ENCODE data around the gene LCN15.
"Not testable (repeated sequence)": the region's sequence is repeated elsewhere in the genome, so short reads cannot be mapped to it uniquely, and the experiment has no call there.

LCN15 gene

GRCh38 chr9:136757328-136757727 is 7.0 kb downstream of the LCN15 start:
- no peaks in the 10 kb centered on the region for H3K4me1 ChIP-seq (ENCODE audit: insufficient read depth, low read length)
- H3K27me3 ChIP-seq (ENCODE audit: control insufficient read depth in 1 of 2, insufficient read depth in 2 of 2, low read length in 2 of 2), result peaks cover 0 to 10% of the 10 kb centered on the region in 2 donors
- no peak overlapping the region for H3K9ac ChIP-seq (ENCODE audit: low read length)
- H3K4me3 ChIP-seq (ENCODE audit: low read depth in 1 of 2, low read length in 2 of 2), result no peak overlapping the region
- no peaks in the 10 kb centered on the region for H3K36me3 ChIP-seq (ENCODE audit: insufficient read depth, low read length)
- no peaks in the 10 kb centered on the region for H3K9me3 ChIP-seq (ENCODE audit: low read length)
- H3K27ac ChIP-seq (ENCODE audit: low read depth, low read length), result no peak overlapping the region

GRCh38 chr9:136756836-136757235 is 7.5 kb downstream of the LCN15 start:
- Histone ChIP-seq H3K27me3 (ENCODE audit: control insufficient read depth in 1 of 2, insufficient read depth in 2 of 2, low read length in 2 of 2) (peaks cover 0 to 10% of the 10 kb centered on the region in 2 donors), H3K9ac (ENCODE audit: low read length) (no peak overlapping the region), H3K4me3 (ENCODE audit: low read depth in 1 of 2, low read length in 2 of 2) (no peak overlapping the region), H3K27ac (ENCODE audit: low read depth, low read length) (no peak overlapping the region), H3K4me1 (ENCODE audit: insufficient read depth, low read length) (no peaks in the 10 kb centered on the region), H3K36me3 (ENCODE audit: insufficient read depth, low read length) (no peaks in the 10 kb centered on the region), H3K9me3 (ENCODE audit: low read length) (no peaks in the 10 kb centered on the region)

- Histone ChIP-seq H3K4me1 (ENCODE audit: insufficient read depth, low read length) (no peaks in the 10 kb centered on the region), H3K9ac (ENCODE audit: low read length) (no peak overlapping the region), H3K4me3 (ENCODE audit: low read depth in 1 of 2, low read length in 2 of 2) (no peak overlapping the region), H3K36me3 (ENCODE audit: insufficient read depth, low read length) (no peaks in the 10 kb centered on the region), H3K9me3 (ENCODE audit: low read length) (no peaks in the 10 kb centered on the region), H3K27me3 (ENCODE audit: control insufficient read depth in 1 of 2, insufficient read depth in 2 of 2, low read length in 2 of 2) (peaks cover 0 to 10% of the 10 kb centered on the region in 2 donors), H3K27ac (ENCODE audit: low read depth, low read length) (no peak overlapping the region)
Observed at GRCh38 chr9:136756134-136756438, 8.2 kb downstream of the LCN15 start.

GRCh38 chr9:136755302-136756133 is 8.8 kb downstream of the LCN15 start:
- not testable (repeated sequence) for H3K9me3 ChIP-seq (ENCODE audit: low read length); H3K9ac ChIP-seq (ENCODE audit: low read length); H3K36me3 ChIP-seq (ENCODE audit: insufficient read depth, low read length); H3K27ac ChIP-seq (ENCODE audit: low read depth, low read length); H3K4me3 ChIP-seq (ENCODE audit: low read depth in 1 of 2, low read length in 2 of 2); H3K4me1 ChIP-seq (ENCODE audit: insufficient read depth, low read length); H3K27me3 ChIP-seq (ENCODE audit: control insufficient read depth in 1 of 2, insufficient read depth in 2 of 2, low read length in 2 of 2)

GRCh38 chr9:136754626-136755301 is 9.6 kb downstream of the LCN15 start:
- no peak overlapping the region for H3K27ac ChIP-seq (ENCODE audit: low read depth, low read length)
- H3K9ac ChIP-seq (ENCODE audit: low read length), result no peak overlapping the region
- H3K4me1 ChIP-seq (ENCODE audit: insufficient read depth, low read length), result no peaks in the 10 kb centered on the region
- no peaks in the 10 kb centered on the region for H3K36me3 ChIP-seq (ENCODE audit: insufficient read depth, low read length)
- peaks cover 0 to 10% of the 10 kb centered on the region in 2 donors for H3K27me3 ChIP-seq (ENCODE audit: control insufficient read depth in 1 of 2, insufficient read depth in 2 of 2, low read length in 2 of 2)
- H3K4me3 ChIP-seq (ENCODE audit: low read depth in 1 of 2, low read length in 2 of 2), result no peak overlapping the region
- H3K9me3 ChIP-seq (ENCODE audit: low read length), result no peaks in the 10 kb centered on the region

GRCh38 chr9:136754059-136754572 is 10.2 kb downstream of the LCN15 start:
- H3K9ac ChIP-seq (ENCODE audit: low read length), result no peak overlapping the region
- no peak overlapping the region for H3K4me3 ChIP-seq (ENCODE audit: low read depth in 1 of 2, low read length in 2 of 2)
- no peaks in the 10 kb centered on the region for H3K9me3 ChIP-seq (ENCODE audit: low read length)

GRCh38 chr9:136753371-136754058 is 10.8 kb downstream of the LCN15 start:
- no peak overlapping the region for H3K9ac ChIP-seq (ENCODE audit: low read length)
- H3K4me1 ChIP-seq (ENCODE audit: insufficient read depth, low read length), result no peaks in the 10 kb centered on the region
- no peak overlapping the region for H3K27ac ChIP-seq (ENCODE audit: low read depth, low read length)
- no peaks in the 10 kb centered on the region for H3K36me3 ChIP-seq (ENCODE audit: insufficient read depth, low read length)
- H3K9me3 ChIP-seq (ENCODE audit: low read length), result no peaks in the 10 kb centered on the region
- no peak overlapping the region for H3K4me3 ChIP-seq (ENCODE audit: low read depth in 1 of 2, low read length in 2 of 2)
- peaks cover 0 to 10% of the 10 kb centered on the region in 2 donors for H3K27me3 ChIP-seq (ENCODE audit: control insufficient read depth in 1 of 2, insufficient read depth in 2 of 2, low read length in 2 of 2)

More at GRCh38 chr9:136754059-136754572, 10.2 kb downstream of the LCN15 start:
- H3K36me3 ChIP-seq (ENCODE audit: insufficient read depth, low read length), result no peaks in the 10 kb centered on the region
- no peaks in the 10 kb centered on the region for H3K4me1 ChIP-seq (ENCODE audit: insufficient read depth, low read length)
- no peak overlapping the region for H3K27ac ChIP-seq (ENCODE audit: low read depth, low read length)
- peaks cover 0 to 10% of the 10 kb centered on the region in 2 donors for H3K27me3 ChIP-seq (ENCODE audit: control insufficient read depth in 1 of 2, insufficient read depth in 2 of 2, low read length in 2 of 2)

- Histone ChIP-seq H3K27me3 (ENCODE audit: control insufficient read depth in 1 of 2, insufficient read depth in 2 of 2, low read length in 2 of 2) (peaks cover 0 to 5% of the 10 kb centered on the region in 2 donors), H3K27ac (ENCODE audit: low read depth, low read length) (no peak overlapping the region), H3K4me3 (ENCODE audit: low read depth in 1 of 2, low read length in 2 of 2) (no peak overlapping the region), H3K36me3 (ENCODE audit: insufficient read depth, low read length) (no peaks in the 10 kb centered on the region), H3K9ac (ENCODE audit: low read length) (no peak overlapping the region), H3K9me3 (ENCODE audit: low read length) (no peaks in the 10 kb centered on the region), H3K4me1 (ENCODE audit: insufficient read depth, low read length) (no peaks in the 10 kb centered on the region)
Observed at GRCh38 chr9:136751814-136752213, 12.5 kb downstream of the LCN15 start.

GRCh38 chr9:136751244-136751643 is 13.1 kb downstream of the LCN15 start:
- H3K9me3 ChIP-seq (ENCODE audit: low read length), result no peaks in the 10 kb centered on the region
- no peaks in the 10 kb centered on the region for H3K36me3 ChIP-seq (ENCODE audit: insufficient read depth, low read length)
- H3K4me3 ChIP-seq (ENCODE audit: low read depth in 1 of 2, low read length in 2 of 2), result no peak overlapping the region
- H3K27me3 ChIP-seq (ENCODE audit: control insufficient read depth in 1 of 2, insufficient read depth in 2 of 2, low read length in 2 of 2), result peaks cover 0 to 5% of the 10 kb centered on the region in 2 donors
- no peak overlapping the region for H3K27ac ChIP-seq (ENCODE audit: low read depth, low read length)
- no peaks in the 10 kb centered on the region for H3K4me1 ChIP-seq (ENCODE audit: insufficient read depth, low read length)
- no peak overlapping the region for H3K9ac ChIP-seq (ENCODE audit: low read length)

GRCh38 chr9:136750526-136750925 is 13.8 kb downstream of the LCN15 start:
- H3K9ac ChIP-seq (ENCODE audit: low read length), result no peak overlapping the region
- no peaks in the 10 kb centered on the region for H3K4me1 ChIP-seq (ENCODE audit: insufficient read depth, low read length)
- H3K36me3 ChIP-seq (ENCODE audit: insufficient read depth, low read length), result no peaks in the 10 kb centered on the region
- H3K9me3 ChIP-seq (ENCODE audit: low read length), result no peaks in the 10 kb centered on the region
- no peak overlapping the region for H3K4me3 ChIP-seq (ENCODE audit: low read depth in 1 of 2, low read length in 2 of 2)
- H3K27me3 ChIP-seq (ENCODE audit: control insufficient read depth in 1 of 2, insufficient read depth in 2 of 2, low read length in 2 of 2), result peaks cover 0 to 5% of the 10 kb centered on the region in 2 donors
- H3K27ac ChIP-seq (ENCODE audit: low read depth, low read length), result no peak overlapping the region
